ENCODE measurements around the gene DGCR6L. TPM values are rescaled to one million over a fixed set of nuclear protein-coding genes. Genes with fewer than 3 reads are reported as not detected.

DGCR6L gene
- total RNA-seq, 1 experiment from 2014 or later: 38.6 TPM

DNA sequence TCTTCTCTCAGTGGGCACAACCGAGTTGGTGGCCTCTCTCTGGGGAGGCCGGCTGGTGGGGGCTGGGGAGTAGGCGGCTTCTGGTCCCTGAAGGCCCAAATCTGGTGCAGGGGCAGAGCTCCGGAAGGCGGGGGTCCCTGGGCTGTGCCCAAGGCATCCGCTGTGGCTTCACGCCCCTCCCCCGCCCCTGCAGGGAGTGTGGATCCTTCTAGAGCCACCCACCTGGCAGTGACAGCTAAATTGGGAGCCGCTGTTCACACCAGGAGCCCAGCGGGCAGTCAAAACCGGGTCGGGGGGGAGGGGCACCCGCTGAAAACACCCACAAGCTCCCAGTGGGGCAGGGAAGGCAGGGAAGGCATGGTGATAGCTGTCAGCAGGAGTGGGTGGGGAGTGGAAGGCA lies 47.2 kb downstream of the DGCR6L start:
- Histone ChIP-seq H2BK5ac (ENCODE audit: insufficient read length, low read length) (no peak overlapping the region), H4K8ac (replicated peaks; ENCODE audit: insufficient read length, low read depth, low read length) (no peak overlapping the region), H2BK12ac (ENCODE audit: insufficient read length, low read depth, low read length) (no peak overlapping the region), H3K18ac (ENCODE audit: insufficient read length, low read depth, low read length) (no peak overlapping the region), H4K91ac (ENCODE audit: insufficient read length, low read depth, low read length) (no peak overlapping the region), H2AFZ (ENCODE audit: low read length) (no peak overlapping the region), H2BK120ac (ENCODE audit: low read depth, low read length, poor library complexity, severe bottlenecking) (no peak overlapping the region), H3K14ac (ENCODE audit: insufficient read depth, low read length) (no peak overlapping the region; the same call in 1 of the 2 replicates), H3K27ac (ENCODE audit: insufficient read length, low read depth, low read length) (no peak overlapping the region), H3K27me3 (ENCODE audit: insufficient read depth, low read length) (no peaks in the 10 kb centered on the region), H2BK20ac (ENCODE audit: low read depth, low read length, poor library complexity, severe bottlenecking) (no peak overlapping the region), H3K56ac (ENCODE audit: insufficient read length, low read depth, low read length) (no peak overlapping the region), H3K23me2 (ENCODE audit: insufficient read length, low read depth, low read length, poor library complexity, severe bottlenecking) (peaks cover 6% of the 10 kb centered on the region), H2BK15ac (ENCODE audit: low read depth, low read length) (no peak overlapping the region), H2AK5ac (ENCODE audit: insufficient read length, low read length) (no peak overlapping the region), H3K79me2 (ENCODE audit: insufficient read depth, low read length) (no peaks in the 10 kb centered on the region), H3T11ph (ENCODE audit: low read length) (no peak overlapping the region), H3K4ac (ENCODE audit: low read depth, low read length) (no peak overlapping the region), H3K9ac (ENCODE audit: extremely low read depth, insufficient read length, low read length) (no peak overlapping the region), H4K5ac (ENCODE audit: insufficient read length, low read depth, low read length) (no peak overlapping the region), H3K4me2 (ENCODE audit: insufficient read depth, insufficient read length, low read length) (no peak overlapping the region), H3K23ac (ENCODE audit: insufficient read length, low read depth, low read length) (no peak overlapping the region), H3K79me1 (ENCODE audit: insufficient read depth, low read depth, low read length, poor library complexity, severe bottlenecking) (no peaks in the 10 kb centered on the region), H3K9me3 (ENCODE audit: control insufficient read depth, low read depth, low read length) (no peaks in the 10 kb centered on the region), H3K4me1 (ENCODE audit: insufficient read depth, low read length) (no peaks in the 10 kb centered on the region), H4K20me1 (ENCODE audit: control insufficient read depth, insufficient read depth, insufficient read length) (no peaks in the 10 kb centered on the region)
- TF ChIP-seq, protein P1, sequence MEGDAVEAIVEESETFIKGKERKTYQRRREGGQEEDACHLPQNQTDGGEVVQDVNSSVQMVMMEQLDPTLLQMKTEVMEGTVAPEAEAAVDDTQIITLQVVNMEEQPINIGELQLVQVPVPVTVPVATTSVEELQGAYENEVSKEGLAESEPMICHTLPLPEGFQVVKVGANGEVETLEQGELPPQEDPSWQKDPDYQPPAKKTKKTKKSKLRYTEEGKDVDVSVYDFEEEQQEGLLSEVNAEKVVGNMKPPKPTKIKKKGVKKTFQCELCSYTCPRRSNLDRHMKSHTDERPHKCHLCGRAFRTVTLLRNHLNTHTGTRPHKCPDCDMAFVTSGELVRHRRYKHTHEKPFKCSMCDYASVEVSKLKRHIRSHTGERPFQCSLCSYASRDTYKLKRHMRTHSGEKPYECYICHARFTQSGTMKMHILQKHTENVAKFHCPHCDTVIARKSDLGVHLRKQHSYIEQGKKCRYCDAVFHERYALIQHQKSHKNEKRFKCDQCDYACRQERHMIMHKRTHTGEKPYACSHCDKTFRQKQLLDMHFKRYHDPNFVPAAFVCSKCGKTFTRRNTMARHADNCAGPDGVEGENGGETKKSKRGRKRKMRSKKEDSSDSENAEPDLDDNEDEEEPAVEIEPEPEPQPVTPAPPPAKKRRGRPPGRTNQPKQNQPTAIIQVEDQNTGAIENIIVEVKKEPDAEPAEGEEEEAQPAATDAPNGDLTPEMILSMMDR (conservative IDR thresholded peaks at IDR 0.05): no peak
- H3K36me3 Mint-ChIP-seq (ENCODE audit: insufficient read depth in 1 of 3, low read depth in 3 of 3): no peaks in the 10 kb centered on the region
- no peaks in the 10 kb centered on the region for H3K9me3 Mint-ChIP-seq
- WGBS (ENCODE audit: extremely low coverage, insufficient read length, low lambda C conversion rate): no CpG with 5 or more reads among the region's 13 CpGs
- H3K27ac Mint-ChIP-seq: no peak overlapping the region
- peaks cover 10 to 25% of the 10 kb centered on the region in 2 experiments for H3K4me1 Mint-ChIP-seq
- H3K4me3 Mint-ChIP-seq: no peak overlapping the region
- peaks cover 2% of the 10 kb centered on the region for H3K27me3 Mint-ChIP-seq (ENCODE audit: low read depth)
- DNase-seq: no peak

Data from H9 (cell line).